ENCODE data around the gene SERAC1.
"Not testable (repeated sequence)": the region's sequence is repeated elsewhere in the genome, so short reads cannot be mapped to it uniquely, and the experiment has no call there.

SERAC1 gene

GRCh38 chr6:158168040-158168289, at the start of gene SERAC1:
TSS of gene SERAC1 (minus strand) at chr6:158168262. CDS start at chr6:158158363, 9,899 bp downstream.
- no peak for DNase-seq (ENCODE audit: low spot score)

DNA sequence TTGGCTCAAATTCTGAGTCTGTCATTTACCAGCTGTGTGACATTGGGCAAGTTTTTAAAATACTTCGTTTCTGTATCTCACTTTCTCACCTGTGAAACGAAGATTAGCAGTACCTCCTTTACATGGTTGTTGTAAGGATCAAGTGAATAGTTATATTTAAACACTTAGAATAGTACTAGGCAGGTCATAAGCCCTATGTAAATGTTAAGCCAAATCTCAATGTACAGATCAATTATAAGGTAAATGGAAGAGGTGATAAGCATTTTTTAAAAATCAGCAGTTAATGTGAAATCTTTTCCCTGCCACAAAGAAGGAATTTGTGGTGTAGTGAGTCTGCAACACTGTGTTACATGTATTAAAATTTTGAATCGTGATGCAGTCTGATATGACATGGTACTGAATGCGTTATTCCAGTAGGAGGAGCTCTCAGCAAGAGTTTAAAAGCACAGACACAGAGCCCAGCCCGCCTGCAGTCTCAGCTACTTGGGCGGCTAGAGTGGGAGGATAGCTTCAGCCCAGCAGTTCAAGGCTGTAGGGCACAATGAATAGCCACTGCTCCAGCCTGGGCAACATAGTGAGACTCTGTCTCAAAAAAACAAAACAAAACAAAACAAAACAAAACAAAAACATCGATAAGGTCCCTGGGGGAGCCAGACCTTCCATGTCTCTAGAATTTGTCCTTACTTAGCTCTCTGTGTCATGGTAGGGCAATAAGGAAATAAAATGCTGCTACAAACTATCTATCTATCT, 46.0 kb upstream of the SERAC1 start:
- DNase-seq (ENCODE audit: low spot score) = peak; percentile 84

- DNase-seq (ENCODE audit: low spot score) = no peak
These were observed 43.4 kb upstream of the SERAC1 start for GRCh38 chr6:158211273-158212055.

- not testable (repeated sequence) for DNase-seq (ENCODE audit: low spot score)
These were observed 41.7 kb upstream of the SERAC1 start for GRCh38 chr6:158209582-158210333.

DNA sequence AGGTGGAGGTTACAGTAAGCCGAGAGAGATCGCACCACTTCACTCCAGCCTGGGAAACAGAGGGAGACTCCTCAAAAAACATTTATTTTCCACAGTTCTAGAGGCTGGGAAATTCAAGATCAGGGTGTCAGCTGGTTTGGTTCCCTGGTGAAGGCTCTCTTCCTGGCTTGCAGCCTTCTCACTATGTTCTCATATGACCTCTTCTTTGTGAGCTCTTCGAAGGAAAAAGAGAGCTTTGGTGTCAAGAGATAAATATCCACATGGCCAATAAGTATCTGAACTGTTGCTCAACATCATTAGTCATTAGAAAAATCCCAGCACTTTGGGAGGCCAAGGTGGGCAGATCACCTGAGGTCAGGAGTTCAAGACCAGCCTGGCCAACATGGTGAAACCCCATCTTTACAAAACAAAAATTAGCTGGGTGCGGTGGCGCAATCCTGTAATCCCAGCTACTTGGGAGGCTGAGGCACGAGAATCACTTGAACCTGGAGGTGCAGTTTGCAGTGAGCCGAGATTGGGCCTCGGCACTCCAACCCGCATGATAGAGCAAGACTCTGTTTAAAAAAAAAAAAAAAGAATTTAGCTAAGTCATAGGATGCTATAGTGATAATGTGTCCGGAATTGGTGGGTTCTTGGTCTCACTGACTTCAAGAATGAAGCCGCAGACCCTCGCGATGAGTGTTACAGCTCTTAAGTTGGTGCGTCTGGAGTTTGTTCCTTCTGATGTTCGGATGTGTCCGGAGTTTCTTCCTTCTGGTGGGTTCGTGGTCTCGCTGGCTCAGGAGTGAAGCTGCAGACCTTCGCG, 40.4 kb upstream of the SERAC1 start:
- DNase-seq (ENCODE audit: low spot score) = not testable (repeated sequence)

- no peak for DNase-seq (ENCODE audit: low spot score)
These were observed 39.3 kb upstream of the SERAC1 start for GRCh38 chr6:158207422-158207788.

GRCh38 chr6:158206740-158207421, 38.8 kb upstream of the SERAC1 start:
- no peak for DNase-seq (ENCODE audit: low spot score)

- no peak for DNase-seq (ENCODE audit: low spot score)
These were observed 37.3 kb upstream of the SERAC1 start for GRCh38 chr6:158205169-158205944.

GRCh38 chr6:158198461-158198860, 30.4 kb upstream of the SERAC1 start:
- DNase-seq (ENCODE audit: low spot score) = no peak

DNA sequence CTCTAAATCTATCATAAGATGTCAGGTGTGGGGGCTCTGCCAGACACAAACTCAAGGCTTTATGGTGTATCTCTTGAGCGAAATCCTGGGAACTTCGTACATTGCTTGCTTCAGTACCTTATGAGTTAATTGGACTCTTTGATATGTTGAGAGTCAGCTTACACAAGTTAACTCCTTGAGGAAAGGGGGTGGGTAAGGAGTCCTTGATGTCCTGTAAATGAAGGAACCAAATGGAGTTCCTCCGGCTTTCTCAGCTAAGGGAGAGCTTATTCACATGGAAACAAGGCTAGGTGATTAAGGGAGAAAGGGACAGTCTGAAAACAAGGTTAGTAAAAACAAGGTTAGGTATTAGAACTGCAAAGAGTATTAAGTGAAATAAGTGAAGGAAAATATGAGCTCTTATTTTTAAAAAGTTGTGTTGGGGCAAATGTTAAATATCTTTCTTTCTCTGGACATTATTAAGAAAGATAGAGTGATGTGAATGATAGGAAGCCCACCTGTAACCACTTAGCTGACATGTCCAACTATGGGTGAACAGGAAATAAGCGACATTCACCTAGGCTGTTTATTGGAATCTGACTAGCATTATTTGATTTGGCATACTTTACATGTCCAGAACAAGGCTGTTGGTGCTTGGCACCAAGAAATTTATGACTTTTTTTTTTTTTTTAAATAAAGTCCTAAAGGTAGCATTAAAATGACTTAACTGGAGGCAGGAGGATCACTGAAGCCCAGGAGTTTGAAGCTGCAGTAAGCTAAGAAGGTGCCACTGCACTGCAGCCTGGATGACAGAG, 26.6 kb upstream of the SERAC1 start:
- DNase-seq (ENCODE audit: low spot score) = no peak

GRCh38 chr6:158191761-158192160, 23.7 kb upstream of the SERAC1 start:
- no peak for DNase-seq (ENCODE audit: low spot score)

DNA sequence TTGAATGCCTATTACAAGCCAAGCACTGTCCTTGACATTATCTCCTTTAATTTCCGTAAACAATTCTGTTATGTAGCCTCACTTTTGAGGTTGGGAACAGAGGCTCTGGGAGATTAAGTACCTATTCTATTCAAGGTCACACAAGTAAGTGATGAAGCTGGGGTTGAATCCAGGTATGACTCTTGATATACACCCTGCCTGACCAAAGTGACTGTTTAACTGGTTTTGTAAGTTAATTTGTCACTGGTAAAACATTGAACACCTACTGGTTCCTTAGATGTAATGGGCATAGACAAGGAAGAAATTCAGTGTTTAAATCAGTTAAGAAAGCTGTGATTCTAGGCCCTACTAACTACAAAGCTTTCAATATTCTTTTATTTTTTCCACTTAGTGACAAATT, 23.0 kb upstream of the SERAC1 start:
- no peak for DNase-seq (ENCODE audit: low spot score)

DNA sequence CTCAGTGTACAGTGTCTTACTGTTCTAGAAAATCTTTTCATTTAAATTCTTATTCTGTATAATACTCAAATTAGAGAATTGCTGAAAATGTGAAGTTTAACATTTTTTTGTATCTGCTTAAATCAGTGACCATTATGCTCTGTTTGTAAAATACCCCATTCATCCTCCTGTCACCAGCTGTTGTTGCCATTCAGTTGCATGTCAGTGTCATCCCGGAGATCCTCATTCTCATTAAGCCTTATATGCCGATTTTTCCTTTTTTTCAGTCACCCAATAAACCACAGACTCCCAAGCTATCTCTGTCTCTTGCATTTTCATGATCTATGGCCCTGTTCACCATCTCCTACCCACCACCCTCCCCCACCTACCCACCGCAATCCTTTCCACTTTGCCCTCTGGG, 20.5 kb upstream of the SERAC1 start:
- DNase-seq (ENCODE audit: low spot score) = peak; percentile 77

DNA sequence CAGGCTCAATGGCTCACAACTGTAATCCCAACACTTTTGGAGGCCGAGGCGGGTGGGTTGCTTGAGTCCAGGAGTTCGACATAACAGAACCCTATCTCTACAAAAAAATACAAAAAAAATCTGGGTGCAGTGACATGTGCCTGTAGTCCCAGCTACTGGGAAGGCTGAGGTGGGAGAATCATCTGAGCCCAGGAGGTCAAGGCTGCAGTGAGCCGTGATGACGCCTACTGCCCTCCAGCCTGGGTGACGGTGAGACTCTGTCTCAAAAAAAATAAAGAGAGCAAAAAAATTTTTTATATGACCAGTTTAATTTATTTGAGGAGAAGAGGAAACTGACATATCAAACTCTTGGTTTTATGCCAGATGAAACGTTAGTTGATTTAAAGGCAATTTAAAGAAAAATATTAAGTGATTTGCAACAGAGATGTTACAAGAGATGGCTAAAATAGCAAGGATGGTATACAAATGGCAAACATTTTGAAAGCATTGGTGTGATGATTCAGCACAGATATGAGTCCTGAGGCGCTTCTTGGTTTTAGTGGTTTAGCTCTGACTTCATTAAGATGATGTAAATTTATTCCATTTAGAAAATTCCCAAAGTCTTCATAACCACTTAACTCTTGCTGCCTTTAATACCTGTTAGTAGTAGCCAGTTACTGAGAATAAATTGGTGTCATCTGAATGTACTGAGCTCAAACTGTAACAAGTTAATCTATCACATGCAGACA, 17.8 kb upstream of the SERAC1 start:
- no peak for DNase-seq (ENCODE audit: low spot score)

DNA sequence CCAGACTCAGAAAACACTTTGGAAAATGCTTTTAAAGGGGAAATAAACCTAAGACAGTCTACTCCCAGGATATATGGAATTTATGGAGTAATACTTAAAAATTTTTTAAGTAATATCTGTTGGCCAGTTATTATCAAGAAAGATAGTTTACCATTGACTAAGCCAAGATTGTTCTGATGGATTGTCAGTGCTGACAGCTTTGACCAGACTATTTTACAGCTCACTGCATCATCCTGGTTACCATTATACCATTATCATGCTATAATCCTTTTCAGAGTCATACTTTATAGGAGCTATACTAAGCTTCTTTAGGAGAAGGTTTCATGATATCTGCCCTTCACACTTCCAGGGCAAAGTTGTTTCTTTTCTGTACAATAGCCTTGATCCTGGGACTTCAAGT, 16.5 kb upstream of the SERAC1 start:
- no peak for DNase-seq (ENCODE audit: low spot score)

GRCh38 chr6:158183174-158183972, 15.3 kb upstream of the SERAC1 start:
- DNase-seq (ENCODE audit: low spot score) = not testable (repeated sequence)

- not testable (repeated sequence) for DNase-seq (ENCODE audit: low spot score)
These were observed 9.7 kb upstream of the SERAC1 start for GRCh38 chr6:158177712-158178111.

GRCh38 chr6:158175111-158175510, 7.0 kb upstream of the SERAC1 start:
- no peak for DNase-seq (ENCODE audit: low spot score)

All from pons (tissue), 1 donor.